HEK293 (cell line): ENCODE results near the gene ALG8.

Experiments
- BCL11B ChIP-seq: fragments of 450-650 bp; formaldehyde crosslinking; IDR thresholded peaks from 2 replicates; pipeline ENCODE4 v1.5.1; 2016; ENCODE audit warnings: low read depth, missing biosample characterization, missing genetic modification characterization
- KLF1 ChIP-seq: fragments of 450-650 bp; formaldehyde crosslinking; IDR thresholded peaks from 2 replicates; pipeline ENCODE4 v1.5.1; 2016; ENCODE audit warnings: missing biosample characterization, missing genetic modification characterization
- KLF16 ChIP-seq: fragments of 450-650 bp; formaldehyde crosslinking; IDR thresholded peaks from 2 replicates; pipeline ENCODE4 v1.5.1; 2017; ENCODE audit warnings: missing biosample characterization, missing genetic modification characterization
- KLF9 ChIP-seq: fragments of 450-650 bp; formaldehyde crosslinking; IDR thresholded peaks from 2 replicates; pipeline ENCODE4 v1.5.1; 2016; ENCODE audit warnings: missing biosample characterization, missing genetic modification characterization, low read depth
- WT1 ChIP-seq: fragments of 450-650 bp; formaldehyde crosslinking; IDR thresholded peaks from 2 replicates; pipeline ENCODE4 v1.5.1; 2016; ENCODE audit warnings: missing biosample characterization, missing genetic modification characterization
- YY2 ChIP-seq: fragments of 450-650 bp; formaldehyde crosslinking; IDR thresholded peaks from 2 replicates; pipeline ENCODE4 v1.5.1; 2016; ENCODE audit warnings: missing biosample characterization, missing genetic modification characterization
- ZBTB21 ChIP-seq: fragments of 450-650 bp; formaldehyde crosslinking; IDR thresholded peaks from 2 replicates; pipeline ENCODE4 v1.5.1; 2017; ENCODE audit warnings: missing biosample characterization, missing genetic modification characterization
- ZNF211 ChIP-seq: fragments of 450-650 bp; formaldehyde crosslinking; IDR thresholded peaks from 2 replicates; pipeline ENCODE4 v1.5.1; 2016; ENCODE audit warnings: low read depth, missing biosample characterization, missing genetic modification characterization
- ZNF350 ChIP-seq: fragments of 450-650 bp; formaldehyde crosslinking; IDR thresholded peaks from 2 replicates; pipeline ENCODE4 v1.5.0; 2017; ENCODE audit warnings: missing biosample characterization, mild to moderate bottlenecking, missing genetic modification characterization
- ZNF529 ChIP-seq: fragments of 450-650 bp; formaldehyde crosslinking; IDR thresholded peaks from 2 replicates; pipeline ENCODE4 v1.5.1; 2017; ENCODE audit warnings: missing genetic modification characterization, missing biosample characterization; ENCODE audit not compliant: insufficient replicate concordance
- ZNF624 ChIP-seq: fragments of 450-650 bp; formaldehyde crosslinking; IDR thresholded peaks from 2 replicates; pipeline ENCODE4 v1.5.1; 2017; ENCODE audit warnings: missing biosample characterization, missing genetic modification characterization
- ZNF677 ChIP-seq: fragments of 450-650 bp; IDR thresholded peaks from 2 replicates; pipeline ENCODE4 v1.5.0; 2018; ENCODE audit warnings: missing biosample characterization, mild to moderate bottlenecking, missing genetic modification characterization, moderate library complexity
- ZNF777 ChIP-seq: fragments of 450-650 bp; formaldehyde crosslinking; IDR thresholded peaks from 2 replicates; pipeline ENCODE4 v1.5.1; 2017; ENCODE audit warnings: missing biosample characterization, missing genetic modification characterization, borderline replicate concordance
- ZNF830 ChIP-seq: fragments of 450-650 bp; IDR thresholded peaks from 2 replicates; pipeline ENCODE4 v1.5.0; 2018; ENCODE audit warnings: missing biosample characterization, missing genetic modification characterization, low read depth, mild to moderate bottlenecking, moderate library complexity
- ZNF843 ChIP-seq: fragments of 450-650 bp; formaldehyde crosslinking; IDR thresholded peaks from 2 replicates; pipeline ENCODE4 v1.5.1; 2016; ENCODE audit warnings: missing biosample characterization, missing genetic modification characterization
- TF ChIP-seq, protein P1 (sequence below): fragments of 450-650 bp; formaldehyde crosslinking; IDR thresholded peaks from 2 replicates; pipeline ENCODE4 v1.5.0; 2017; ENCODE audit warnings: missing biosample characterization, missing genetic modification characterization, borderline replicate concordance
- TF ChIP-seq, protein P2 (sequence below): fragments of 450-650 bp; formaldehyde crosslinking; IDR thresholded peaks from 2 replicates; pipeline ENCODE4 v1.5.1; 2016; ENCODE audit warnings: missing biosample characterization, missing genetic modification characterization, borderline replicate concordance
- TF ChIP-seq, protein P3 (sequence below): fragments of 450-650 bp; formaldehyde crosslinking; IDR thresholded peaks from 2 replicates; pipeline ENCODE4 v1.5.1; 2016; ENCODE audit warnings: missing biosample characterization, missing genetic modification characterization
- TF ChIP-seq, protein P4 (sequence below): fragments of 450-650 bp; formaldehyde crosslinking; IDR thresholded peaks from 2 replicates; pipeline ENCODE4 v1.5.1; 2017; ENCODE audit warnings: missing biosample characterization, missing genetic modification characterization
- TF ChIP-seq, protein P5 (sequence below): fragments of 450-650 bp; formaldehyde crosslinking; IDR thresholded peaks from 2 replicates; pipeline ENCODE4 v1.5.1; 2016; ENCODE audit warnings: missing biosample characterization, missing genetic modification characterization

Gene ALG8

DNA sequence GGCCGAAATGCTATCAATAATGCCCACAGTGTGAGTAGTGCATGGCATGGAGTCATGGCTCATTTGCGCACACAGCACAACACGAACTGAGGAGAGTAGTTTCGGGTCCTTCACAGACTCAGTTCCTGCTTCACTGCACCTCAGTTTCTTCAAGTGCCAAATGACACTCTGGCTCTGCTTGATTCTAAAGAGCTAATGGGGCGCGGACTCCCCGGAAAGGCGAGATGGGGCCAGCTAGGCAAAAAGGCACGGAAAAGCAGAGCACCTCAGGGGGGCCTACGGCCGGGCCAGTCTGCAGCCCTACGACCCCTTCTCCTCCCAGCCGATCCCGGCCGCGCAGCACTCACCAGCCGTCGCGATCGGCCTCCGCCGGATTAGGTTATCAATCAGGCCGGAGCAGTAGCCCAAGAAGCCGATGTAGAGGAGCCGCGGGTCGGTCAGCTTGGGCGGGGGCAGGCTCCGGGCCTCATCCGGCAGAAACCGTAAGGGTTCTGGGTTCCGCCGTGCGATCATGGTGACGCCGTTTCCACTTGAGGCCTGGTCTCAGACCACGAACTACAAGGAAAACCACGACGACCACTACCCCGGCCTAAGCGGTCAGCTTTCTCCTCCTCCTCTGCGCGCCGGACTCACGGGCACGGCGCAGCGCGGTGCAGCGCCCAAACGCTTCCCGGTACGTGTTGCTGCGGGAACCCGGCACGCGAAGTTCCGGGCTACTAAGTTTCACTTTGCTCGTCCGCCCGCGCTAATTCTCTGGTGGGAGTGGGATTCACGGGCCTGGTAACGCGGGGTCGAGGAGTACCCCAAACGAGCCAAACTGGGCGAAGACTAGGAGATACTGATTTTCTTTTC lies 60.0 kb downstream of the ALG8 start, which contains the start of gene NDUFC2 (continued):
- TF ChIP-seq, protein P1, sequence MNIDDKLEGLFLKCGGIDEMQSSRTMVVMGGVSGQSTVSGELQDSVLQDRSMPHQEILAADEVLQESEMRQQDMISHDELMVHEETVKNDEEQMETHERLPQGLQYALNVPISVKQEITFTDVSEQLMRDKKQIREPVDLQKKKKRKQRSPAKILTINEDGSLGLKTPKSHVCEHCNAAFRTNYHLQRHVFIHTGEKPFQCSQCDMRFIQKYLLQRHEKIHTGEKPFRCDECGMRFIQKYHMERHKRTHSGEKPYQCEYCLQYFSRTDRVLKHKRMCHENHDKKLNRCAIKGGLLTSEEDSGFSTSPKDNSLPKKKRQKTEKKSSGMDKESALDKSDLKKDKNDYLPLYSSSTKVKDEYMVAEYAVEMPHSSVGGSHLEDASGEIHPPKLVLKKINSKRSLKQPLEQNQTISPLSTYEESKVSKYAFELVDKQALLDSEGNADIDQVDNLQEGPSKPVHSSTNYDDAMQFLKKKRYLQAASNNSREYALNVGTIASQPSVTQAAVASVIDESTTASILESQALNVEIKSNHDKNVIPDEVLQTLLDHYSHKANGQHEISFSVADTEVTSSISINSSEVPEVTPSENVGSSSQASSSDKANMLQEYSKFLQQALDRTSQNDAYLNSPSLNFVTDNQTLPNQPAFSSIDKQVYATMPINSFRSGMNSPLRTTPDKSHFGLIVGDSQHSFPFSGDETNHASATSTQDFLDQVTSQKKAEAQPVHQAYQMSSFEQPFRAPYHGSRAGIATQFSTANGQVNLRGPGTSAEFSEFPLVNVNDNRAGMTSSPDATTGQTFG (tag by site-specific recombination) = no peak
- TF ChIP-seq ZNF624 = no peak
- TF ChIP-seq, protein P2, sequence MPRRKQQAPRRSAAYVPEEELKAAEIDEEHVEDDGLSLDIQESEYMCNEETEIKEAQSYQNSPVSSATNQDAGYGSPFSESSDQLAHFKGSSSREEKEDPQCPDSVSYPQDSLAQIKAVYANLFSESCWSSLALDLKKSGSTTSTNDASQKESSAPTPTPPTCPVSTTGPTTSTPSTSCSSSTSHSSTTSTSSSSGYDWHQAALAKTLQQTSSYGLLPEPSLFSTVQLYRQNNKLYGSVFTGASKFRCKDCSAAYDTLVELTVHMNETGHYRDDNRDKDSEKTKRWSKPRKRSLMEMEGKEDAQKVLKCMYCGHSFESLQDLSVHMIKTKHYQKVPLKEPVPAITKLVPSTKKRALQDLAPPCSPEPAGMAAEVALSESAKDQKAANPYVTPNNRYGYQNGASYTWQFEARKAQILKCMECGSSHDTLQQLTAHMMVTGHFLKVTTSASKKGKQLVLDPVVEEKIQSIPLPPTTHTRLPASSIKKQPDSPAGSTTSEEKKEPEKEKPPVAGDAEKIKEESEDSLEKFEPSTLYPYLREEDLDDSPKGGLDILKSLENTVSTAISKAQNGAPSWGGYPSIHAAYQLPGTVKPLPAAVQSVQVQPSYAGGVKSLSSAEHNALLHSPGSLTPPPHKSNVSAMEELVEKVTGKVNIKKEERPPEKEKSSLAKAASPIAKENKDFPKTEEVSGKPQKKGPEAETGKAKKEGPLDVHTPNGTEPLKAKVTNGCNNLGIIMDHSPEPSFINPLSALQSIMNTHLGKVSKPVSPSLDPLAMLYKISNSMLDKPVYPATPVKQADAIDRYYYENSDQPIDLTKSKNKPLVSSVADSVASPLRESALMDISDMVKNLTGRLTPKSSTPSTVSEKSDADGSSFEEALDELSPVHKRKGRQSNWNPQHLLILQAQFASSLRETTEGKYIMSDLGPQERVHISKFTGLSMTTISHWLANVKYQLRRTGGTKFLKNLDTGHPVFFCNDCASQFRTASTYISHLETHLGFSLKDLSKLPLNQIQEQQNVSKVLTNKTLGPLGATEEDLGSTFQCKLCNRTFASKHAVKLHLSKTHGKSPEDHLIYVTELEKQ (tag by site-specific recombination) = peak; percentile 71
- TF ChIP-seq KLF9 = peak; percentile 30; the same call in 1 of the 2 replicates
- peak; percentile 61; the same call in 1 of the 2 replicates for TF ChIP-seq BCL11B
- TF ChIP-seq, protein P3, sequence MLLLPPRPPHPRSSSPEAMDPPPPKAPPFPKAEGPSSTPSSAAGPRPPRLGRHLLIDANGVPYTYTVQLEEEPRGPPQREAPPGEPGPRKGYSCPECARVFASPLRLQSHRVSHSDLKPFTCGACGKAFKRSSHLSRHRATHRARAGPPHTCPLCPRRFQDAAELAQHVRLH (tag by site-specific recombination) = peak; percentile 88
- no peak for TF ChIP-seq ZNF529
- peak; percentile 83; the same call in 1 of the 2 replicates for TF ChIP-seq ZNF777
- TF ChIP-seq ZNF350 = no peak
- TF ChIP-seq ZNF677 (tag by site-specific recombination) = no peak
- no peak for TF ChIP-seq YY2 (tag by site-specific recombination)
- TF ChIP-seq, protein P4, sequence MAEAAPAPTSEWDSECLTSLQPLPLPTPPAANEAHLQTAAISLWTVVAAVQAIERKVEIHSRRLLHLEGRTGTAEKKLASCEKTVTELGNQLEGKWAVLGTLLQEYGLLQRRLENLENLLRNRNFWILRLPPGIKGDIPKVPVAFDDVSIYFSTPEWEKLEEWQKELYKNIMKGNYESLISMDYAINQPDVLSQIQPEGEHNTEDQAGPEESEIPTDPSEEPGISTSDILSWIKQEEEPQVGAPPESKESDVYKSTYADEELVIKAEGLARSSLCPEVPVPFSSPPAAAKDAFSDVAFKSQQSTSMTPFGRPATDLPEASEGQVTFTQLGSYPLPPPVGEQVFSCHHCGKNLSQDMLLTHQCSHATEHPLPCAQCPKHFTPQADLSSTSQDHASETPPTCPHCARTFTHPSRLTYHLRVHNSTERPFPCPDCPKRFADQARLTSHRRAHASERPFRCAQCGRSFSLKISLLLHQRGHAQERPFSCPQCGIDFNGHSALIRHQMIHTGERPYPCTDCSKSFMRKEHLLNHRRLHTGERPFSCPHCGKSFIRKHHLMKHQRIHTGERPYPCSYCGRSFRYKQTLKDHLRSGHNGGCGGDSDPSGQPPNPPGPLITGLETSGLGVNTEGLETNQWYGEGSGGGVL = peak; percentile 57
- peak; percentile 92 for TF ChIP-seq KLF16
- TF ChIP-seq ZNF843 (tag by site-specific recombination) = peak; percentile 35; the same call in 1 of the 2 replicates
- TF ChIP-seq, protein P5, sequence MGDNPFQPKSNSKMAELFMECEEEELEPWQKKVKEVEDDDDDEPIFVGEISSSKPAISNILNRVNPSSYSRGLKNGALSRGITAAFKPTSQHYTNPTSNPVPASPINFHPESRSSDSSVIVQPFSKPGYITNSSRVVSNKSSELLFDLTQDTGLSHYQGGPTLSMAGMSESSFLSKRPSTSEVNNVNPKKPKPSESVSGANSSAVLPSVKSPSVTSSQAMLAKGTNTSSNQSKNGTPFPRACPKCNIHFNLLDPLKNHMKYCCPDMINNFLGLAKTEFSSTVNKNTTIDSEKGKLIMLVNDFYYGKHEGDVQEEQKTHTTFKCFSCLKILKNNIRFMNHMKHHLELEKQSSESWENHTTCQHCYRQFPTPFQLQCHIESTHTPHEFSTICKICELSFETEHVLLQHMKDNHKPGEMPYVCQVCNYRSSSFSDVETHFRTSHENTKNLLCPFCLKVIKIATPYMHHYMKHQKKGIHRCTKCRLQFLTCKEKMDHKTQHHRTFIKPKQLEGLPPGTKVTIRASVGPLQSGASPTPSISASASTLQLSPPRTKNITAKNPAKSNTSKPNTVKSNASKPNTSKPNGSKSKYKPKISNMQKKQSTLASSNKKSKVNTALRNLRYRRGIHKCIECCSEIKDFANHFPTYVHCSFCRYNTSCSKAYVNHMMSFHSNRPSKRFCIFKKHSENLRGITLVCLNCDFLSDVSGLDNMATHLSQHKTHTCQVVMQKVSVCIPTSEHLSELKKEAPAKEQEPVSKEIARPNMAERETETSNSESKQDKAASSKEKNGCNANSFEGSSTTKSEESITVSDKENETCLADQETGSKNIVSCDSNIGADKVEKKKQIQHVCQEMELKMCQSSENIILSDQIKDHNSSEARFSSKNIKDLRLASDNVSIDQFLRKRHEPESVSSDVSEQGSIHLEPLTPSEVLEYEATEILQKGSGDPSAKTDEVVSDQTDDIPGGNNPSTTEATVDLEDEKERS (tag by site-specific recombination) = no peak
- peak; percentile 44; the same call in 1 of the 2 replicates for TF ChIP-seq WT1 (tag by site-specific recombination)
- TF ChIP-seq ZNF211 (tag by site-specific recombination) = no peak
- no peak for TF ChIP-seq KLF1 (tag by site-specific recombination)
- no peak for TF ChIP-seq ZNF830 (tag by site-specific recombination)
- no peak for TF ChIP-seq ZBTB21 (tag by site-specific recombination)
- TF ChIP-seq, all 188 proteins: peak for 80
